HEK293 (cell line): ENCODE results near the gene SEZ6L.

Source experiments
- CTCF ChIA-PET: fragments of 350-600 bp; formaldehyde crosslinking; extraction: SDS; loops from one replicate; lab custom pipeline; 2021; ENCODE audit warnings: antibody characterized with exemption; lab: Yijun Ruan, JAX
- POLR2A ChIA-PET: fragments of 300-600 bp; formaldehyde crosslinking; extraction: SDS; loops from one replicate; lab custom pipeline; 2020; ENCODE audit warnings: antibody characterized with exemption, inconsistent platforms; lab: Yijun Ruan, JAX
- H3K27ac ChIP-seq: fragments of 200-500 bp; sonication (Bioruptor generic); 2 replicates; pipeline ENCODE4 v1.5.1; 2014; ENCODE audit warnings: low read depth, low read length, control low read depth, inconsistent platforms; ENCODE audit errors: extremely low read depth
- H3K36me3 ChIP-seq, 2 experiments: fragments of 200-500 bp in 1 of 2; sonication (Bioruptor generic) in 1 of 2; 1 replicate in 1 of 2; 2 replicates in 1 of 2; pipeline ENCODE4 v1.5.1; 2014 to 2017; ENCODE audit warnings: inconsistent platforms in 2 of 2, low read length in 2 of 2; ENCODE audit not compliant: control insufficient read depth in 2 of 2, insufficient read depth in 1 of 2
- H3K4me1 ChIP-seq: fragments of 200-500 bp; sonication (Bioruptor generic); 2 replicates; pipeline ENCODE4 v1.5.1; 2014; ENCODE audit warnings: mild to moderate bottlenecking, low read length, inconsistent platforms; ENCODE audit not compliant: control insufficient read depth, insufficient read depth
- H3K4me3 ChIP-seq: 2 replicates; pipeline ENCODE4 v1.5.1; 2011; ENCODE audit warnings: low read depth, mild to moderate bottlenecking, control low read depth, low read length, moderate library complexity
- H3K9me3 ChIP-seq: fragments of 200-500 bp; sonication (Bioruptor generic); 2 replicates; pipeline ENCODE4 v1.5.1; 2014; ENCODE audit warnings: low read depth, low read length, inconsistent platforms; ENCODE audit not compliant: control insufficient read depth, insufficient read depth
- BCL11B ChIP-seq: fragments of 450-650 bp; formaldehyde crosslinking; IDR thresholded peaks from 2 replicates; pipeline ENCODE4 v1.5.1; 2016; ENCODE audit warnings: low read depth, missing biosample characterization, missing genetic modification characterization
- GLI4 ChIP-seq: fragments of 450-650 bp; formaldehyde crosslinking; IDR thresholded peaks from 2 replicates; pipeline ENCODE4 v1.5.1; 2016; ENCODE audit warnings: missing biosample characterization, missing genetic modification characterization
- PATZ1 ChIP-seq: fragments of 450-650 bp; formaldehyde crosslinking; IDR thresholded peaks from 2 replicates; pipeline ENCODE4 v1.5.1; 2016; ENCODE audit warnings: missing biosample characterization, missing genetic modification characterization
- WT1 ChIP-seq: fragments of 450-650 bp; formaldehyde crosslinking; IDR thresholded peaks from 2 replicates; pipeline ENCODE4 v1.5.1; 2016; ENCODE audit warnings: missing biosample characterization, missing genetic modification characterization
- ZBTB8A ChIP-seq: fragments of 450-650 bp; formaldehyde crosslinking; IDR thresholded peaks from 2 replicates; pipeline ENCODE4 v1.5.1; 2016; ENCODE audit warnings: missing biosample characterization, missing genetic modification characterization
- ZNF138 ChIP-seq: fragments of 450-650 bp; formaldehyde crosslinking; IDR thresholded peaks from 2 replicates; pipeline ENCODE4 v1.5.1; 2016; ENCODE audit warnings: missing biosample characterization, missing genetic modification characterization, borderline replicate concordance
- ZNF174 ChIP-seq: fragments of 450-650 bp; formaldehyde crosslinking; IDR thresholded peaks from 2 replicates; pipeline ENCODE4 v1.5.0; 2017; ENCODE audit warnings: missing biosample characterization, mild to moderate bottlenecking, missing genetic modification characterization
- ZNF221 ChIP-seq: fragments of 450-650 bp; formaldehyde crosslinking; IDR thresholded peaks from 2 replicates; pipeline ENCODE4 v1.5.1; 2017; ENCODE audit warnings: missing biosample characterization, missing genetic modification characterization, borderline replicate concordance
- ZNF274 ChIP-seq, 2 experiments: fragments of 200-500 bp in 1 of 2; fragments of 450-650 bp in 1 of 2; sonication (Bioruptor generic) in 1 of 2; formaldehyde crosslinking in 1 of 2; IDR thresholded peaks; 2 replicates each; pipeline versions ENCODE4 v1.5.1 to v1.6.1; 2014 to 2016; ENCODE audit warnings: borderline replicate concordance in 1 of 2, inconsistent platforms in 1 of 2, low read length in 1 of 2, missing biosample characterization in 1 of 2, missing genetic modification characterization in 1 of 2
- ZNF341 ChIP-seq: fragments of 450-650 bp; formaldehyde crosslinking; IDR thresholded peaks from 2 replicates; pipeline ENCODE4; 2016; ENCODE audit warnings: low read depth, missing biosample characterization, missing genetic modification characterization
- ZNF350 ChIP-seq: fragments of 450-650 bp; formaldehyde crosslinking; IDR thresholded peaks from 2 replicates; pipeline ENCODE4 v1.5.0; 2017; ENCODE audit warnings: missing biosample characterization, mild to moderate bottlenecking, missing genetic modification characterization
- ZNF514 ChIP-seq: fragments of 450-650 bp; formaldehyde crosslinking; IDR thresholded peaks from 2 replicates; pipeline ENCODE4 v1.5.1; 2016; ENCODE audit warnings: missing biosample characterization, missing genetic modification characterization
- ZNF521 ChIP-seq: fragments of 450-650 bp; formaldehyde crosslinking; IDR thresholded peaks from 2 replicates; pipeline ENCODE4 v1.5.1; 2017; ENCODE audit warnings: missing biosample characterization, mild to moderate bottlenecking, missing genetic modification characterization
- ZNF548 ChIP-seq: fragments of 450-650 bp; formaldehyde crosslinking; IDR thresholded peaks from 2 replicates; pipeline ENCODE4 v1.5.1; 2016; ENCODE audit warnings: missing biosample characterization, missing genetic modification characterization
- ZNF560 ChIP-seq: fragments of 450-650 bp; formaldehyde crosslinking; IDR thresholded peaks from 2 replicates; pipeline ENCODE4 v1.5.1; 2017; ENCODE audit warnings: missing biosample characterization, missing genetic modification characterization, borderline replicate concordance
- ZNF585B ChIP-seq: fragments of 450-650 bp; formaldehyde crosslinking; IDR thresholded peaks from 2 replicates; pipeline ENCODE4 v1.5.1; 2016; ENCODE audit warnings: missing biosample characterization, missing genetic modification characterization
- ZNF600 ChIP-seq: fragments of 450-650 bp; formaldehyde crosslinking; IDR thresholded peaks from 2 replicates; pipeline ENCODE4 v1.5.1; 2016; ENCODE audit warnings: missing biosample characterization, missing genetic modification characterization
- ZNF610 ChIP-seq: fragments of 450-650 bp; formaldehyde crosslinking; IDR thresholded peaks from 2 replicates; pipeline ENCODE4 v1.5.1; 2016; ENCODE audit warnings: missing biosample characterization, missing genetic modification characterization, borderline replicate concordance
- ZNF621 ChIP-seq: fragments of 450-650 bp; formaldehyde crosslinking; IDR thresholded peaks from 2 replicates; pipeline ENCODE4 v1.5.1; 2017; ENCODE audit warnings: missing biosample characterization, missing genetic modification characterization
- ZNF629 ChIP-seq: fragments of 450-650 bp; formaldehyde crosslinking; IDR thresholded peaks from 2 replicates; pipeline ENCODE4 v1.5.1; 2017; ENCODE audit warnings: missing biosample characterization, missing genetic modification characterization
- ZNF658 ChIP-seq: fragments of 450-650 bp; formaldehyde crosslinking; IDR thresholded peaks from 2 replicates; pipeline ENCODE4; 2016; ENCODE audit warnings: missing biosample characterization, missing genetic modification characterization
- ZNF701 ChIP-seq: fragments of 450-650 bp; formaldehyde crosslinking; IDR thresholded peaks from 2 replicates; pipeline ENCODE4 v1.5.1; 2016; ENCODE audit warnings: missing biosample characterization, missing genetic modification characterization
- ZNF76 ChIP-seq: fragments of 450-650 bp; formaldehyde crosslinking; IDR thresholded peaks from 2 replicates; pipeline ENCODE4; 2016; ENCODE audit warnings: low read depth, missing biosample characterization, missing genetic modification characterization, borderline replicate concordance
- TF ChIP-seq, protein P1 (sequence below): fragments of 450-650 bp; formaldehyde crosslinking; IDR thresholded peaks from 2 replicates; pipeline ENCODE4 v1.5.1; 2016; ENCODE audit warnings: missing biosample characterization, missing genetic modification characterization
- TF ChIP-seq, protein P2 (sequence below): fragments of 450-650 bp; formaldehyde crosslinking; IDR thresholded peaks from 2 replicates; pipeline ENCODE4 v1.5.1; 2017; ENCODE audit warnings: missing biosample characterization, mild to moderate bottlenecking, missing genetic modification characterization, moderate library complexity

SEZ6L gene

DNA sequence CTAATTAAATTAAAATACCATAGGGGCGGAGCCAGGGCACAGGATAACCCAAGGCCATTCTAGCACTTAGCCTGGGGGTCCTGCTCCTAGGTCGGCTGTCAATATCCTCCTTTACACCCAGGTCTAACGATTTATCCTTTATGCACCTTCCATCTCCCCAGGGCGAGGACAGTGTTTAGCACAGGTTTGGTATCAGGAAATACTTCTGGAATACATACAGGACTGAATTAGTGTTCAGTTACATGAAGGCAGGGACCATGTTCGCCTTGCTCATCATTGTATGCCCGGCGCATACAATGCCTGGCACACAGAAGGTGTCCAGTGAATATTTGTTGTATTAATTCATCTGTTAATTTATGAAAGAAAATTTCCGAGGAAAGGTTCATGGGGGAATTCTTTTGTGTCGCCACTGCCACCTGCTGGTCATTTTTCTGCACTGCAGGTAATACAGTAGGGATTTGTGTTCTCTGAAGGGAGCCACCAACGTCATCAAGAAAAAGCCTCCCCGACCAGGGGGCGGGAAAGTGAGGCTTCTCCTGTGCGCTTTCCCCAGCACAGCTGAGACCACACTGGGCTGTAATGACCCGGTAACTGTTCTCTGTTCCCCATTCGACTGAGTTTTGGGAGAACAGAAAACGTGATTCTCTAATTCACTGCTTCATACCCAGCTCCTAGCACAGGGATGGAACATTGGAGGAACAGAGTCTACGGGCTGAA, 191.1 kb downstream of the SEZ6L start (continued):
- TF ChIP-seq PATZ1, result 0 out of 2 replicates have a peak, but pooled peaks have one; percentile 21
- TF ChIP-seq ZNF521 (tag by site-specific recombination), result no peak
- peak; percentile 48; the same call in 1 of the 2 replicates for TF ChIP-seq ZNF600
- no peak for TF ChIP-seq ZNF174 (tag by site-specific recombination)
- peak; percentile 69 for TF ChIP-seq ZNF629 (tag by site-specific recombination)
- TF ChIP-seq, protein P1, sequence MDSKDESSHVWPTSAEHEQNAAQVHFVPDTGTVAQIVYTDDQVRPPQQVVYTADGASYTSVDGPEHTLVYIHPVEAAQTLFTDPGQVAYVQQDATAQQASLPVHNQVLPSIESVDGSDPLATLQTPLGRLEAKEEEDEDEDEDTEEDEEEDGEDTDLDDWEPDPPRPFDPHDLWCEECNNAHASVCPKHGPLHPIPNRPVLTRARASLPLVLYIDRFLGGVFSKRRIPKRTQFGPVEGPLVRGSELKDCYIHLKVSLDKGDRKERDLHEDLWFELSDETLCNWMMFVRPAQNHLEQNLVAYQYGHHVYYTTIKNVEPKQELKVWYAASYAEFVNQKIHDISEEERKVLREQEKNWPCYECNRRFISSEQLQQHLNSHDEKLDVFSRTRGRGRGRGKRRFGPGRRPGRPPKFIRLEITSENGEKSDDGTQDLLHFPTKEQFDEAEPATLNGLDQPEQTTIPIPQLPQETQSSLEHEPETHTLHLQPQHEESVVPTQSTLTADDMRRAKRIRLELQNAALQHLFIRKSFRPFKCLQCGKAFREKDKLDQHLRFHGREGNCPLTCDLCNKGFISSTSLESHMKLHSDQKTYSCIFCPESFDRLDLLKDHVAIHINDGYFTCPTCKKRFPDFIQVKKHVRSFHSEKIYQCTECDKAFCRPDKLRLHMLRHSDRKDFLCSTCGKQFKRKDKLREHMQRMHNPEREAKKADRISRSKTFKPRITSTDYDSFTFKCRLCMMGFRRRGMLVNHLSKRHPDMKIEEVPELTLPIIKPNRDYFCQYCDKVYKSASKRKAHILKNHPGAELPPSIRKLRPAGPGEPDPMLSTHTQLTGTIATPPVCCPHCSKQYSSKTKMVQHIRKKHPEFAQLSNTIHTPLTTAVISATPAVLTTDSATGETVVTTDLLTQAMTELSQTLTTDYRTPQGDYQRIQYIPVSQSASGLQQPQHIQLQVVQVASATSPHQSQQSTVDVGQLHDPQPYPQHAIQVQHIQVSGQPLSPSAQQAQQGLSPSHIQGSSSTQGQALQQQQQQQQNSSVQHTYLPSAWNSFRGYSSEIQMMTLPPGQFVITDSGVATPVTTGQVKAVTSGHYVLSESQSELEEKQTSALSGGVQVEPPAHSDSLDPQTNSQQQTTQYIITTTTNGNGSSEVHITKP (tag by site-specific recombination), result peak; percentile 16; the same call in 1 of the 2 replicates

GRCh38 chr22:26362471-26362870, 193.2 kb downstream of the SEZ6L start:
- Histone ChIP-seq H3K27ac (no peak overlapping the region), H3K36me3 (no peaks in the 10 kb centered on the region), H3K4me3 (no peak overlapping the region), H3K9me3 (no peaks in the 10 kb centered on the region), H3K4me1 (no peaks in the 10 kb centered on the region)
- CTCF ChIA-PET, result interaction anchor here (0.6 to 12.1 kb wide), 7 partner anchors 19 to 588 kb away, joined by 3 to 226 read pairs (median 3); no protein-coding TSS in a partner anchor
- POLR2A ChIA-PET, result interaction anchor here (0.6 kb wide), 1 partner anchor 288 kb away, joined by 4 read pairs; no protein-coding TSS in a partner anchor
- TF ChIP-seq ZNF658 (tag by site-specific recombination) (no peak), ZNF350 (tag by site-specific recombination) (no peak), WT1 (tag by site-specific recombination) (no peak), ZNF221 (no peak), ZNF621 (tag by site-specific recombination) (no peak), ZNF560 (no peak), GLI4 (no peak), ZNF341 (tag by site-specific recombination) (no peak), ZNF274 (IDR thresholded peaks at IDR 0.05; ENCODE audit: low read length) (no peak), ZNF274 (tag by site-specific recombination; IDR thresholded peaks at IDR 0.05; ENCODE audit: borderline replicate concordance) (no peak), ZNF514 (tag by site-specific recombination) (no peak), ZNF701 (tag by site-specific recombination) (no peak), BCL11B (no peak), ZNF548 (tag by site-specific recombination) (no peak), ZBTB8A (tag by site-specific recombination) (no peak), ZNF585B (tag by site-specific recombination) (no peak), ZNF76 (no peak), ZNF610 (tag by site-specific recombination) (no peak), ZNF138 (tag by site-specific recombination) (no peak)
- TF ChIP-seq, protein P2, sequence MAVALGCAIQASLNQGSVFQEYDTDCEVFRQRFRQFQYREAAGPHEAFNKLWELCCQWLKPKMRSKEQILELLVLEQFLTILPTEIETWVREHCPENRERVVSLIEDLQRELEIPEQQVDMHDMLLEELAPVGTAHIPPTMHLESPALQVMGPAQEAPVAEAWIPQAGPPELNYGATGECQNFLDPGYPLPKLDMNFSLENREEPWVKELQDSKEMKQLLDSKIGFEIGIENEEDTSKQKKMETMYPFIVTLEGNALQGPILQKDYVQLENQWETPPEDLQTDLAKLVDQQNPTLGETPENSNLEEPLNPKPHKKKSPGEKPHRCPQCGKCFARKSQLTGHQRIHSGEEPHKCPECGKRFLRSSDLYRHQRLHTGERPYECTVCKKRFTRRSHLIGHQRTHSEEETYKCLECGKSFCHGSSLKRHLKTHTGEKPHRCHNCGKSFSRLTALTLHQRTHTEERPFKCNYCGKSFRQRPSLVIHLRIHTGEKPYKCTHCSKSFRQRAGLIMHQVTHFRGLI (tag by site-specific recombination), result no peak
